HepG2 (cell line): ENCODE data around the gene CACNA1D.

Source experiments
- ATAD3A ChIP-seq: sonication (generic); formaldehyde crosslinking; IDR thresholded peaks from 2 replicates; pipeline ENCODE4 v1.4.0; 2020; ENCODE audit warnings: missing genetic modification reagents
- CREM ChIP-seq, 2 experiments: sonication (generic) in 1 of 2; formaldehyde crosslinking in 1 of 2; IDR thresholded peaks; 2 replicates each; pipeline versions ENCODE4 v1.4.0 to v1.6.1; 2016 to 2020; ENCODE audit warnings: antibody characterized with exemption in 1 of 2, mild to moderate bottlenecking in 1 of 2, missing genetic modification reagents in 1 of 2
- FOSL1 ChIP-seq: sonication (generic); formaldehyde crosslinking; IDR thresholded peaks from 2 replicates; pipeline ENCODE4 v1.9.0; 2021; ENCODE audit warnings: missing genetic modification reagents, borderline replicate concordance
- RORA ChIP-seq: sonication (generic); formaldehyde crosslinking; IDR thresholded peaks from 2 replicates; pipeline ENCODE4 v1.5.0; 2020; ENCODE audit warnings: mild to moderate bottlenecking, missing genetic modification reagents, moderate library complexity
- STAT6 ChIP-seq: sonication (generic); formaldehyde crosslinking; IDR thresholded peaks from 2 replicates; pipeline ENCODE4 v1.4.0; 2020; ENCODE audit warnings: missing genetic modification reagents, mild to moderate bottlenecking, borderline replicate concordance
- ZFP36L1 ChIP-seq: sonication (generic); formaldehyde crosslinking; IDR thresholded peaks from 2 replicates; pipeline ENCODE4 v1.8.0; 2022; ENCODE audit warnings: mild to moderate bottlenecking, missing genetic modification reagents, moderate library complexity
- ZNF292 ChIP-seq: sonication (generic); formaldehyde crosslinking; IDR thresholded peaks from 2 replicates; pipeline ENCODE4 v1.8.1; 2022; ENCODE audit warnings: mild to moderate bottlenecking, low read depth, missing genetic modification reagents, borderline replicate concordance
- ZNF317 ChIP-seq: sonication (generic); formaldehyde crosslinking; IDR thresholded peaks from 2 replicates; pipeline ENCODE4 v1.5.0; 2020; ENCODE audit warnings: mild to moderate bottlenecking, missing genetic modification reagents

- TF ChIP-seq RORA (CRISPR knock-in tag) (no peak), ZNF292 (CRISPR knock-in tag) (no peak), ATAD3A (CRISPR knock-in tag) (no peak), ZFP36L1 (CRISPR knock-in tag) (no peak), STAT6 (no peak), CREM (IDR thresholded peaks at IDR 0.05) (no peak), CREM (CRISPR knock-in tag; IDR thresholded peaks at IDR 0.05) (no peak), ZNF317 (CRISPR knock-in tag) (no peak), FOSL1 (CRISPR knock-in tag) (no peak)
These were observed 296.1 kb downstream of the CACNA1D start for GRCh38 chr3:53790470-53790869.
